HepG2 (cell line): ENCODE results near the gene GNPAT. TPM values are rescaled to one million over a fixed set of nuclear protein-coding genes. Genes with fewer than 3 reads are reported as not detected.
A peak's percentile ranks its signal among the peaks of the same experiment; 100 is the strongest.

Experiments used
- GMEB2 ChIP-seq: IDR thresholded peaks from 2 replicates; pipeline ENCODE4 v1.6.1; 2016; ENCODE audit warnings: missing biosample characterization, missing genetic modification reagents, low read depth
- HNRNPUL1 ChIP-seq: fragments of 200-400 bp; formaldehyde crosslinking; IDR thresholded peaks from 2 replicates; pipeline ENCODE4 v1.6.1; 2017; ENCODE audit warnings: low read depth, mild to moderate bottlenecking, low read length, moderate library complexity
- NONO ChIP-seq, 2 experiments: fragments of 450-650 bp in 1 of 2; sonication (generic) in 1 of 2; formaldehyde crosslinking in 1 of 2; IDR thresholded peaks in 1 of 2; conservative IDR thresholded peaks in 1 of 2; 2 replicates each; pipeline versions ENCODE4 v1.6.1 to v1.8.0; 2017 to 2022; ENCODE audit warnings: mild to moderate bottlenecking in 1 of 2, missing genetic modification reagents in 1 of 2, moderate library complexity in 1 of 2
- PCBP1 ChIP-seq: fragments of 200-400 bp; formaldehyde crosslinking; IDR thresholded peaks from 2 replicates; pipeline ENCODE4 v1.6.1; 2017; ENCODE audit warnings: mild to moderate bottlenecking, low read depth, low read length, borderline replicate concordance
- PPARG ChIP-seq: conservative IDR thresholded peaks from 2 replicates; pipeline ENCODE4 v1.6.1; 2016; ENCODE audit warnings: missing biosample characterization, missing genetic modification reagents
- SETDB1 ChIP-seq: sonication (generic); formaldehyde crosslinking; IDR thresholded peaks from 2 replicates; pipeline ENCODE4 v1.5.1; 2020; ENCODE audit warnings: missing genetic modification reagents, mild to moderate bottlenecking, borderline replicate concordance
- SOX6 ChIP-seq, 2 experiments: fragments of 450-650 bp in 1 of 2; sonication (generic) in 1 of 2; formaldehyde crosslinking in 1 of 2; IDR thresholded peaks; 2 replicates each; pipeline versions ENCODE4 v1.4.0 to v1.6.1; 2017 to 2020; ENCODE audit warnings: antibody characterized with exemption in 1 of 2, mild to moderate bottlenecking in 1 of 2, missing genetic modification reagents in 1 of 2
- TCF12 ChIP-seq, 2 experiments: fragments of 450-650 bp in 1 of 2; sonication (generic) in 1 of 2; formaldehyde crosslinking in 1 of 2; IDR thresholded peaks; 2 replicates each; pipeline versions ENCODE4 v1.6.1 to v1.8.0; 2017 to 2022; ENCODE audit warnings: antibody characterized with exemption in 1 of 2, mild to moderate bottlenecking in 1 of 2, missing genetic modification reagents in 1 of 2, moderate library complexity in 1 of 2
- ZNF263 ChIP-seq: sonication (generic); formaldehyde crosslinking; IDR thresholded peaks from 2 replicates; pipeline ENCODE4 v1.4.0; 2020; ENCODE audit warnings: missing genetic modification reagents
- ZNF800 ChIP-seq: sonication (generic); formaldehyde crosslinking; IDR thresholded peaks from 2 replicates; pipeline ENCODE4 v1.4.0; 2020; ENCODE audit warnings: missing genetic modification reagents
- polyA plus RNA-seq, 8 experiments: library from polyadenylated mRNA; depleted of rRNA in 3 of 8; stranded (reverse) in 7 of 8; unstranded in 1 of 8; fragments of >200 nt; fragmentation: Illumina TruSeq in 4 of 8; extraction: Trizol in 4 of 8; gene quantifications; 2 replicates each; pipeline versions ENCODE4 v1.2.1 to v1.2.3, GENCODE V29; 2011 to 2016; ENCODE audit warnings: low read depth in 4 of 8, missing spikeins in 1 of 8, mixed read lengths in 1 of 8; ENCODE audit not compliant: insufficient read depth in 1 of 8
- total RNA-seq, 5 experiments: library from RNA; depleted of rRNA; stranded (reverse); fragments of >200 nt; fragmentation: Illumina TruSeq; extraction: Trizol; gene quantifications; 2 replicates each; pipeline ENCODE4 v1.2.3, GENCODE V29; 2016; ENCODE audit warnings: low read depth in 1 of 5
- TF ChIP-seq, protein P1 (sequence below): sonication (generic); formaldehyde crosslinking; IDR thresholded peaks from 2 replicates; pipeline ENCODE4 v1.4.0; 2020; ENCODE audit warnings: missing genetic modification reagents
- TF ChIP-seq, protein P2 (sequence below), 2 experiments: sonication (generic) in 1 of 2; formaldehyde crosslinking in 1 of 2; IDR thresholded peaks; 2 replicates each; pipeline versions ENCODE4 v1.4.0 to v1.6.1; 2016 to 2020; ENCODE audit warnings: borderline replicate concordance in 1 of 2, low read depth in 1 of 2, mild to moderate bottlenecking in 1 of 2, missing genetic modification reagents in 1 of 2

The GNPAT gene
- total and polyA plus RNA-seq, 2 of the 13 experiments (the other 11 are each of a cell fraction or from before 2014, with no cell fraction given), result 58.3 to 114 TPM

- TF ChIP-seq GMEB2 (CRISPR knock-in tag), result no peak
- TF ChIP-seq ZNF263 (CRISPR knock-in tag), result 0 out of 2 replicates have a peak, but pooled peaks have one; percentile 28
- no peak for TF ChIP-seq SOX6 (IDR thresholded peaks at IDR 0.05)
- peak; percentile 38 for TF ChIP-seq SOX6 (CRISPR knock-in tag; IDR thresholded peaks at IDR 0.05)
- TF ChIP-seq, protein P1, sequence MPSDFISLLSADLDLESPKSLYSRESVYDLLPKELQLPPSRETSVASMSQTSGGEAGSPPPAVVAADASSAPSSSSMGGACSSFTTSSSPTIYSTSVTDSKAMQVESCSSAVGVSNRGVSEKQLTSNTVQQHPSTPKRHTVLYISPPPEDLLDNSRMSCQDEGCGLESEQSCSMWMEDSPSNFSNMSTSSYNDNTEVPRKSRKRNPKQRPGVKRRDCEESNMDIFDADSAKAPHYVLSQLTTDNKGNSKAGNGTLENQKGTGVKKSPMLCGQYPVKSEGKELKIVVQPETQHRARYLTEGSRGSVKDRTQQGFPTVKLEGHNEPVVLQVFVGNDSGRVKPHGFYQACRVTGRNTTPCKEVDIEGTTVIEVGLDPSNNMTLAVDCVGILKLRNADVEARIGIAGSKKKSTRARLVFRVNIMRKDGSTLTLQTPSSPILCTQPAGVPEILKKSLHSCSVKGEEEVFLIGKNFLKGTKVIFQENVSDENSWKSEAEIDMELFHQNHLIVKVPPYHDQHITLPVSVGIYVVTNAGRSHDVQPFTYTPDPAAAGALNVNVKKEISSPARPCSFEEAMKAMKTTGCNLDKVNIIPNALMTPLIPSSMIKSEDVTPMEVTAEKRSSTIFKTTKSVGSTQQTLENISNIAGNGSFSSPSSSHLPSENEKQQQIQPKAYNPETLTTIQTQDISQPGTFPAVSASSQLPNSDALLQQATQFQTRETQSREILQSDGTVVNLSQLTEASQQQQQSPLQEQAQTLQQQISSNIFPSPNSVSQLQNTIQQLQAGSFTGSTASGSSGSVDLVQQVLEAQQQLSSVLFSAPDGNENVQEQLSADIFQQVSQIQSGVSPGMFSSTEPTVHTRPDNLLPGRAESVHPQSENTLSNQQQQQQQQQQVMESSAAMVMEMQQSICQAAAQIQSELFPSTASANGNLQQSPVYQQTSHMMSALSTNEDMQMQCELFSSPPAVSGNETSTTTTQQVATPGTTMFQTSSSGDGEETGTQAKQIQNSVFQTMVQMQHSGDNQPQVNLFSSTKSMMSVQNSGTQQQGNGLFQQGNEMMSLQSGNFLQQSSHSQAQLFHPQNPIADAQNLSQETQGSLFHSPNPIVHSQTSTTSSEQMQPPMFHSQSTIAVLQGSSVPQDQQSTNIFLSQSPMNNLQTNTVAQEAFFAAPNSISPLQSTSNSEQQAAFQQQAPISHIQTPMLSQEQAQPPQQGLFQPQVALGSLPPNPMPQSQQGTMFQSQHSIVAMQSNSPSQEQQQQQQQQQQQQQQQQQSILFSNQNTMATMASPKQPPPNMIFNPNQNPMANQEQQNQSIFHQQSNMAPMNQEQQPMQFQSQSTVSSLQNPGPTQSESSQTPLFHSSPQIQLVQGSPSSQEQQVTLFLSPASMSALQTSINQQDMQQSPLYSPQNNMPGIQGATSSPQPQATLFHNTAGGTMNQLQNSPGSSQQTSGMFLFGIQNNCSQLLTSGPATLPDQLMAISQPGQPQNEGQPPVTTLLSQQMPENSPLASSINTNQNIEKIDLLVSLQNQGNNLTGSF, result no peak
- TF ChIP-seq HNRNPUL1, result no peak
- TF ChIP-seq NONO (IDR thresholded peaks at IDR 0.05), result no peak
- TF ChIP-seq NONO (CRISPR knock-in tag; conservative IDR thresholded peaks at IDR 0.05), result no peak
- TF ChIP-seq TCF12 (IDR thresholded peaks at IDR 0.05), result no peak
- TF ChIP-seq TCF12 (CRISPR knock-in tag; IDR thresholded peaks at IDR 0.05), result no peak
- TF ChIP-seq PPARG (CRISPR knock-in tag), result 0 out of 2 replicates have a peak, but pooled peaks have one; percentile 22
- TF ChIP-seq ZNF800 (CRISPR knock-in tag), result no peak
- TF ChIP-seq SETDB1, result no peak
- TF ChIP-seq, protein P2, sequence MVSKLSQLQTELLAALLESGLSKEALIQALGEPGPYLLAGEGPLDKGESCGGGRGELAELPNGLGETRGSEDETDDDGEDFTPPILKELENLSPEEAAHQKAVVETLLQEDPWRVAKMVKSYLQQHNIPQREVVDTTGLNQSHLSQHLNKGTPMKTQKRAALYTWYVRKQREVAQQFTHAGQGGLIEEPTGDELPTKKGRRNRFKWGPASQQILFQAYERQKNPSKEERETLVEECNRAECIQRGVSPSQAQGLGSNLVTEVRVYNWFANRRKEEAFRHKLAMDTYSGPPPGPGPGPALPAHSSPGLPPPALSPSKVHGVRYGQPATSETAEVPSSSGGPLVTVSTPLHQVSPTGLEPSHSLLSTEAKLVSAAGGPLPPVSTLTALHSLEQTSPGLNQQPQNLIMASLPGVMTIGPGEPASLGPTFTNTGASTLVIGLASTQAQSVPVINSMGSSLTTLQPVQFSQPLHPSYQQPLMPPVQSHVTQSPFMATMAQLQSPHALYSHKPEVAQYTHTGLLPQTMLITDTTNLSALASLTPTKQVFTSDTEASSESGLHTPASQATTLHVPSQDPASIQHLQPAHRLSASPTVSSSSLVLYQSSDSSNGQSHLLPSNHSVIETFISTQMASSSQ (IDR thresholded peaks at IDR 0.05; ENCODE audit: low read depth), result no peak
- TF ChIP-seq, protein P2 (CRISPR knock-in tag; IDR thresholded peaks at IDR 0.05; ENCODE audit: borderline replicate concordance), result no peak
- no peak for TF ChIP-seq PCBP1
These were observed 38.9 kb upstream of the GNPAT start (continued) for GRCh38 chr1:231201979-231202633.
